K562 (cell line): Measurements from ENCODE around the gene BAHD1. TPM values are rescaled to one million over a fixed set of nuclear protein-coding genes. Genes with fewer than 3 reads are reported as not detected.

ENCODE experiments used
- ATAC-seq: fragments of 200-7000 bp; cut with Tn5 transposase; 3 replicates; pipeline ENCODE4 v1.9.1; 2020; ENCODE audit warnings: moderate library complexity
- BruUV-seq: library from RNA; stranded (reverse); fragments of 400-500 nt; replicated peaks from 2 replicates; lab custom pipeline; 2021; lab: Mats Ljungman, UMichigan
- CTCF ChIA-PET: fragments of 300-600 bp; formaldehyde crosslinking; extraction: SDS; loops from one replicate; lab custom pipeline; 2021; ENCODE audit warnings: low intra/inter-chr PET ratio; lab: Yijun Ruan, JAX
- POLR2A ChIA-PET: fragments of 300-600, 350-650 bp; sonication (Branson Sonifier 250); formaldehyde crosslinking; extraction: SDS; loops from one replicate; lab custom pipeline; 2021; ENCODE audit warnings: antibody characterized with exemption, inconsistent platforms; lab: Yijun Ruan, JAX
- DNase-seq, 4 experiments: peaks; one replicate each; pipeline versions ENCODE4 v3.0.0 to v3.0.0-alpha.2; 2011 to 2018; ENCODE audit warnings: low spot score in 3 of 4, mixed read lengths in 3 of 4; ENCODE audit errors: extremely low read depth in 1 of 4
- FAIRE-seq: peaks from 2 replicates; lab custom pipeline; 2011; peaks lifted over from hg19 to GRCh38; lab: Jason Lieb, UNC
- H2AFZ ChIP-seq: 2 replicates; pipeline ENCODE4 v1.6.0; 2011; ENCODE audit warnings: low read depth, low read length, control low read depth, inconsistent platforms
- H3K27ac ChIP-seq: fragments of 200-600 bp; 3 replicates; pipeline ENCODE4 v1.8.0; 2011; ENCODE audit warnings: low read depth, mild to moderate bottlenecking, control low read depth, inconsistent platforms, low read length, moderate library complexity, mixed read lengths; ENCODE audit errors: extremely low read depth
- H3K27me3 ChIP-seq, 2 experiments: fragments of 300-600 bp in 1 of 2; 2 replicates in 1 of 2; 3 replicates in 1 of 2; pipeline versions ENCODE4 v1.6.0 to v1.8.0; 2011; ENCODE audit warnings: inconsistent platforms in 2 of 2, low read length in 2 of 2, mild to moderate bottlenecking in 1 of 2, mixed read lengths in 1 of 2, moderate library complexity in 1 of 2; ENCODE audit not compliant: control insufficient read depth in 2 of 2, insufficient read depth in 2 of 2
- H3K36me3 ChIP-seq: fragments of 300-600 bp; 3 replicates; pipeline ENCODE4 v1.8.0; 2011; ENCODE audit warnings: mild to moderate bottlenecking, low read length, inconsistent platforms; ENCODE audit not compliant: control insufficient read depth, insufficient read depth
- H3K4me1 ChIP-seq, 2 experiments: fragments of 200-600 bp in 1 of 2; replicated peaks in 1 of 2; 2 replicates in 1 of 2; 3 replicates in 1 of 2; pipeline versions ENCODE4 v1.5.1 to v1.8.0; 2011; ENCODE audit warnings: inconsistent platforms in 2 of 2, low read length in 2 of 2, mild to moderate bottlenecking in 1 of 2, mixed read lengths in 1 of 2, moderate library complexity in 1 of 2; ENCODE audit not compliant: control insufficient read depth in 2 of 2, insufficient read depth in 2 of 2
- H3K4me2 ChIP-seq: 2 replicates; pipeline ENCODE4 v1.6.1; 2011; ENCODE audit warnings: low read length, control low read depth, inconsistent platforms, mixed read lengths; ENCODE audit not compliant: insufficient read depth
- H3K4me3 ChIP-seq: fragments of 200-600 bp; sonication (generic), shearing (Covaris generic); 2 replicates; pipeline ENCODE4 v1.5.1; 2016; ENCODE audit warnings: control low read depth, inconsistent platforms
- H3K79me2 ChIP-seq: fragments of 200-600 bp; 3 replicates; pipeline ENCODE4 v1.8.0; 2011; ENCODE audit warnings: low read length, inconsistent platforms; ENCODE audit not compliant: control insufficient read depth, insufficient read depth
- H3K9ac ChIP-seq, 2 experiments: 2 replicates each; pipeline versions ENCODE4 v1.6.0 to v1.6.1; 2011; ENCODE audit warnings: low read depth in 2 of 2, low read length in 2 of 2, control low read depth in 1 of 2, inconsistent platforms in 1 of 2, mild to moderate bottlenecking in 1 of 2, mixed read lengths in 1 of 2; ENCODE audit not compliant: insufficient read depth in 1 of 2
- H3K9me1 ChIP-seq: one replicate; pipeline ENCODE4 v1.6.0; 2011; ENCODE audit warnings: inconsistent platforms, mild to moderate bottlenecking, low read length, moderate library complexity; ENCODE audit not compliant: control insufficient read depth, insufficient read depth
- H3K9me3 ChIP-seq: replicated peaks from 2 replicates; pipeline ENCODE4 v1.5.1; 2011; ENCODE audit warnings: low read depth, low read length, inconsistent platforms; ENCODE audit not compliant: control insufficient read depth, insufficient read depth
- H4K20me1 ChIP-seq: replicated peaks from 2 replicates; pipeline ENCODE4 v1.6.1; 2011; ENCODE audit warnings: low read length, inconsistent platforms, mixed read lengths; ENCODE audit not compliant: control insufficient read depth, insufficient read depth
- CBFB ChIP-seq: sonication (generic); formaldehyde crosslinking; IDR thresholded peaks from 2 replicates; pipeline ENCODE4 v1.4.0; 2020; ENCODE audit warnings: mild to moderate bottlenecking, missing genetic modification reagents
- DIDO1 ChIP-seq: fragments of 450-650 bp; IDR thresholded peaks from 2 replicates; pipeline ENCODE4 v1.6.1; 2016; ENCODE audit warnings: low read depth, missing biosample characterization, missing genetic modification characterization
- E2F8 ChIP-seq: fragments of 450-650 bp; IDR thresholded peaks from 2 replicates; pipeline ENCODE4 v1.7.1; 2018; ENCODE audit warnings: mild to moderate bottlenecking, low read depth; ENCODE audit not compliant: partially characterized antibody
- ESRRA ChIP-seq: fragments of 450-650 bp; IDR thresholded peaks from 2 replicates; pipeline ENCODE4 v1.6.1; 2014; ENCODE audit warnings: low read depth, mild to moderate bottlenecking, moderate library complexity, borderline replicate concordance
- KDM4B ChIP-seq, 2 experiments: fragments of 450-650 bp in 1 of 2; sonication (generic) in 1 of 2; IDR thresholded peaks; 2 replicates each; pipeline ENCODE4 v1.6.1; 2016 to 2017; ENCODE audit warnings: borderline replicate concordance in 2 of 2, antibody characterized with exemption in 1 of 2, low read depth in 1 of 2, mild to moderate bottlenecking in 1 of 2
- PPARD ChIP-seq: fragments of 250-450 bp; sonication (Bioruptor Pico); IDR thresholded peaks from 2 replicates; pipeline ENCODE4 v1.8.0; 2022; ENCODE audit warnings: inconsistent platforms, mild to moderate bottlenecking, moderate library complexity
- SMARCA5 ChIP-seq: fragments of 450-650 bp; IDR thresholded peaks from 2 replicates; pipeline ENCODE4 v1.6.1; 2016
- USF2 ChIP-seq: sonication (generic); formaldehyde crosslinking; IDR thresholded peaks from 2 replicates; pipeline ENCODE4 v1.5.0; 2020; ENCODE audit warnings: missing genetic modification reagents
- ZNF561 ChIP-seq: fragments of 450-650 bp; formaldehyde crosslinking; conservative IDR thresholded peaks from 2 replicates; pipeline ENCODE4 v1.4.0; 2020; ENCODE audit warnings: mild to moderate bottlenecking, moderate library complexity
- WGBS: fragments of 100-300 bp; shearing (Covaris generic); methylation state at CpG from one replicate; pipeline ENCODE4 v1.1.6; 2016; ENCODE audit warnings: low coverage, mixed read lengths; ENCODE audit not compliant: insufficient coverage; ENCODE audit errors: missing lambda C conversion rate; 5-methylcytosine and 5-hydroxymethylcytosine counted together
- in situ Hi-C: fragments of 300-500 bp; cut with MboI; formaldehyde crosslinking; loops from 4 replicates; pipeline ENCODE4 v1.15.0; 2018; ENCODE audit warnings: inconsistent platforms, mixed read lengths
- intact Hi-C: fragments of 100-400 bp; cut with micrococcal nuclease; formaldehyde crosslinking; loops from 2 replicates; pipeline ENCODE4 v1.14.2; 2022
- polyA plus RNA-seq, 8 experiments: library from polyadenylated mRNA; depleted of rRNA in 4 of 8; stranded (reverse) in 5 of 8; unstranded in 3 of 8; fragments of >200 nt; fragmentation: Nextera tagmentation in 2 of 8; fragmentation: Illumina TruSeq in 1 of 8; extraction: Ambion mirVana in 2 of 8; extraction: Trizol in 1 of 8; gene quantifications; 2 replicates each; pipeline versions ENCODE4 v1.2.1 to v1.2.3, GENCODE V29; 2011 to 2014; ENCODE audit warnings: inconsistent platforms in 1 of 8, missing spikeins in 1 of 8
- total RNA-seq, 7 experiments: library from RNA; depleted of rRNA in 6 of 7; stranded (reverse); fragments of >200 nt in 6 of 7; fragmentation: Illumina TruSeq in 2 of 7; extraction: Trizol in 2 of 7; gene quantifications; 2 replicates each; pipeline versions ENCODE4 v1.2.1 to v1.2.3, GENCODE V29; 2011 to 2021; ENCODE audit warnings: low replicate concordance in 1 of 7
- TF ChIP-seq, protein P1 (sequence below): fragments of 250-450 bp; sonication (Bioruptor Pico); IDR thresholded peaks from 2 replicates; pipeline ENCODE4 v1.6.1; 2021; ENCODE audit warnings: mild to moderate bottlenecking
- TF ChIP-seq, protein P2 (sequence below): fragments of 450-650 bp; IDR thresholded peaks from 2 replicates; pipeline ENCODE4 v1.6.1; 2014; ENCODE audit warnings: low read depth, mild to moderate bottlenecking, moderate library complexity, borderline replicate concordance
- TF ChIP-seq, protein P3 (sequence below): sonication (generic); formaldehyde crosslinking; IDR thresholded peaks from 2 replicates; pipeline ENCODE4 v1.8.0; 2022; ENCODE audit warnings: mild to moderate bottlenecking, missing genetic modification reagents

BAHD1 gene
- total and polyA plus RNA-seq, 9 of the 15 experiments (the other 6 are each of a cell fraction or from before 2014, with no cell fraction given): 0.55 to 38.5 (median 11.5) TPM

DNA sequence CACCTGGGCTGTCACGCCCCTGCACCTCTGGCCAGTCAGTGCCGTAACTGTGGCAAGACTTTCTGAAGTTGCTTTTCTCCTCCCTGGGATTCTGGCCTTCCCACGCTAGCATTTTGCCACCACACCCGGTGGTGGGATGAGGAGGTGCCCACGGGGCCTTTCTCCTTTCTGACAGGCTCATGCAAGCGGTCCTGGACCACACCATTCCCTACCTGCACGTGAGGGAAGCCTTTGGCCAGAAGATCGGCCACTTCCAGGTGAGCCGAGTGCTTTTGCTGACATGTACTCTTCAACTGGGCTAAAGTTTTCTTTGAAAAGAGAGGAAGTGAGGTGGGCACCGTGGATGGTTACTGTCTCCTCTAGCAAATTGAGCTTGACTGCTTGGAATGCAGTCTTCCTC lies 25.5 kb upstream of the BAHD1 start:
- no peak overlapping the region for H2AFZ ChIP-seq
- 0 out of 3 replicates have a peak, but pooled peaks cover 3% of the 10 kb centered on the region for H3K36me3 ChIP-seq
- ChIA-PET CTCF (no interaction called here), POLR2A (interaction anchor here (1.2 to 1.7 kb wide), 2 partner anchors 9 to 11 kb away, joined by 3 to 5 read pairs; partner anchors contain the start of gene IVD)
- TF ChIP-seq ESRRA: no peak
- TF ChIP-seq ZNF561 (CRISPR knock-in tag): no peak
- TF ChIP-seq, protein P1, sequence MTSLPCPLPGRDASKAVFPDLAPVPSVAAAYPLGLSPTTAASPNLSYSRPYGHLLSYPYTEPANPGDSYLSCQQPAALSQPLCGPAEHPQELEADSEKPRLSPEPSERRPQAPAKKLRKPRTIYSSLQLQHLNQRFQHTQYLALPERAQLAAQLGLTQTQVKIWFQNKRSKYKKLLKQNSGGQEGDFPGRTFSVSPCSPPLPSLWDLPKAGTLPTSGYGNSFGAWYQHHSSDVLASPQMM (CRISPR knock-in tag): no peak
- TF ChIP-seq SMARCA5: no peak
- TF ChIP-seq, protein P2, sequence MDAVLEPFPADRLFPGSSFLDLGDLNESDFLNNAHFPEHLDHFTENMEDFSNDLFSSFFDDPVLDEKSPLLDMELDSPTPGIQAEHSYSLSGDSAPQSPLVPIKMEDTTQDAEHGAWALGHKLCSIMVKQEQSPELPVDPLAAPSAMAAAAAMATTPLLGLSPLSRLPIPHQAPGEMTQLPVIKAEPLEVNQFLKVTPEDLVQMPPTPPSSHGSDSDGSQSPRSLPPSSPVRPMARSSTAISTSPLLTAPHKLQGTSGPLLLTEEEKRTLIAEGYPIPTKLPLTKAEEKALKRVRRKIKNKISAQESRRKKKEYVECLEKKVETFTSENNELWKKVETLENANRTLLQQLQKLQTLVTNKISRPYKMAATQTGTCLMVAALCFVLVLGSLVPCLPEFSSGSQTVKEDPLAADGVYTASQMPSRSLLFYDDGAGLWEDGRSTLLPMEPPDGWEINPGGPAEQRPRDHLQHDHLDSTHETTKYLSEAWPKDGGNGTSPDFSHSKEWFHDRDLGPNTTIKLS: no peak
- no peak for TF ChIP-seq DIDO1
- TF ChIP-seq, protein P3, sequence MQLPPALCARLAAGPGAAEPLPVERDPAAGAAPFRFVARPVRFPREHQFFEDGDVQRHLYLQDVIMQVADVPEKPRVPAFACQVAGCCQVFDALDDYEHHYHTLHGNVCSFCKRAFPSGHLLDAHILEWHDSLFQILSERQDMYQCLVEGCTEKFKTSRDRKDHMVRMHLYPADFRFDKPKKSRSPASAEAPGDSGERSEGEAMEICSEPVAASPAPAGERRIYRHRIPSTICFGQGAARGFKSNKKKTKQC (CRISPR knock-in tag): no peak
- TF ChIP-seq PPARD (CRISPR knock-in tag): no peak
- no peak for TF ChIP-seq CBFB (CRISPR knock-in tag)
- no peak for TF ChIP-seq USF2 (CRISPR knock-in tag)
- no peak for TF ChIP-seq KDM4B (IDR thresholded peaks at IDR 0.05; ENCODE audit: borderline replicate concordance in 2 of 2, low read depth in 1 of 2)
- TF ChIP-seq E2F8: no peak
- H3K4me1 ChIP-seq: peaks cover 0 to 3% of the 10 kb centered on the region in 2 experiments; a peak in 1 of 5 replicates
- H4K20me1 ChIP-seq: no peaks in the 10 kb centered on the region
- BruUV-seq: no TSS peak
- H3K9me3 ChIP-seq: no peaks in the 10 kb centered on the region
- FAIRE-seq (no peak), DNase-seq (no peak), ATAC-seq (no peak)
- no peak overlapping the region for H3K4me3 ChIP-seq
- intact Hi-C loops: no loop called here
- in situ Hi-C loops: no loop called here
- WGBS: 41% methylated on average over 7 of the region's 10 CpGs
- no peak overlapping the region for H3K27ac ChIP-seq
- no peak overlapping the region for H3K9ac ChIP-seq
- no peak overlapping the region for H3K4me2 ChIP-seq
- H3K27me3 ChIP-seq: no peaks in the 10 kb centered on the region
- no peaks in the 10 kb centered on the region for H3K9me1 ChIP-seq
- no peaks in the 10 kb centered on the region for H3K79me2 ChIP-seq
